LNCaP clone FGC (cell line): ENCODE results near the gene BAG3.
"Not testable (repeated sequence)": the region's sequence is repeated elsewhere in the genome, so short reads cannot be mapped to it uniquely, and the experiment has no call there.

Source experiments
- DNase-seq: peaks from one replicate; pipeline ENCODE4 v3.0.0-alpha.2; 2011; ENCODE audit warnings: low read depth
- H3K4me3 ChIP-seq: 2 replicates; pipeline ENCODE4 v1.5.1; 2011; ENCODE audit warnings: mild to moderate bottlenecking, low read depth, low read length, control low read depth
- TF ChIP-seq, protein P1 (sequence below): IDR thresholded peaks from 2 replicates; pipeline ENCODE4 v1.5.1; 2012; ENCODE audit warnings: mild to moderate bottlenecking; ENCODE audit not compliant: control insufficient read depth, insufficient read depth; ENCODE audit errors: extremely low read depth

Gene BAG3

GRCh38 chr10:119656760-119657159 lies 5.6 kb downstream of the BAG3 start:
- DNase-seq: no peak
- TF ChIP-seq, protein P1, sequence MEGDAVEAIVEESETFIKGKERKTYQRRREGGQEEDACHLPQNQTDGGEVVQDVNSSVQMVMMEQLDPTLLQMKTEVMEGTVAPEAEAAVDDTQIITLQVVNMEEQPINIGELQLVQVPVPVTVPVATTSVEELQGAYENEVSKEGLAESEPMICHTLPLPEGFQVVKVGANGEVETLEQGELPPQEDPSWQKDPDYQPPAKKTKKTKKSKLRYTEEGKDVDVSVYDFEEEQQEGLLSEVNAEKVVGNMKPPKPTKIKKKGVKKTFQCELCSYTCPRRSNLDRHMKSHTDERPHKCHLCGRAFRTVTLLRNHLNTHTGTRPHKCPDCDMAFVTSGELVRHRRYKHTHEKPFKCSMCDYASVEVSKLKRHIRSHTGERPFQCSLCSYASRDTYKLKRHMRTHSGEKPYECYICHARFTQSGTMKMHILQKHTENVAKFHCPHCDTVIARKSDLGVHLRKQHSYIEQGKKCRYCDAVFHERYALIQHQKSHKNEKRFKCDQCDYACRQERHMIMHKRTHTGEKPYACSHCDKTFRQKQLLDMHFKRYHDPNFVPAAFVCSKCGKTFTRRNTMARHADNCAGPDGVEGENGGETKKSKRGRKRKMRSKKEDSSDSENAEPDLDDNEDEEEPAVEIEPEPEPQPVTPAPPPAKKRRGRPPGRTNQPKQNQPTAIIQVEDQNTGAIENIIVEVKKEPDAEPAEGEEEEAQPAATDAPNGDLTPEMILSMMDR: no peak
- no peak overlapping the region for H3K4me3 ChIP-seq

- TF ChIP-seq, protein P1: no peak
- H3K4me3 ChIP-seq: 0 out of 2 replicates have a peak overlapping the region, but pooled peaks have one; percentile 7
- no peak for DNase-seq
Measured at GRCh38 chr10:119657725-119658124, 6.5 kb downstream of the BAG3 start.

GRCh38 chr10:119658274-119658673 lies 7.1 kb downstream of the BAG3 start:
- H3K4me3 ChIP-seq: 0 out of 2 replicates have a peak overlapping the region, but pooled peaks have one; percentile 7
- TF ChIP-seq, protein P1: no peak
- DNase-seq: no peak

GRCh38 chr10:119659951-119660350 lies 8.8 kb downstream of the BAG3 start:
- H3K4me3 ChIP-seq: no peak overlapping the region
- no peak for DNase-seq
- TF ChIP-seq, protein P1: no peak

DNA sequence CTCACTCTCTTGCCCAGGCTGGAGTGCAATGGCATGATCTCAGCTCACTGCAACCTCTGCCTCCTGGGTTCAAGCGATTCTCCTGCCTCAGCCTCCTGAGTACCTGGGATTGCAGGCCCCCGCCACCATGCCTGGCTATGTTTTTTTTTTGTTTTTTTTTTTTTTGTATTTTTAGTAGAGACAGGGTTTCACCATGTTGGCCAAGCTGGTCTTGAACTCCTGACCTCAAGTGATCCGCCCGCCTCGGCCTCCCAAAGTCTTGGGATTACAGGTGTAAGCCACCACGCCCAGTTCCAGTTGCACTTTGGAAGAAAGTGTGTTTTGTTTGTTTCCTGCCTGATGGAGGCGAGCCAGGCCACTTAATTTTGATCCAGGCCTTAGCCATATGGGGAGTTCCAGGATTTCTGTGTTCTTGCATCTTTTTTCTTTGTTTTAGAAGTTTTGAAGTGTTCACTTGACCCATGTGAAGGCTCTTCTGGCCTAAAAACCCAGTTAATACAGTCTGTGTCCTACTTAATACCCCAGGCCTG lies 11.0 kb downstream of the BAG3 start:
- not testable (repeated sequence) for H3K4me3 ChIP-seq, DNase-seq

- no peak overlapping the region for H3K4me3 ChIP-seq
- TF ChIP-seq, protein P1: no peak
Measured at GRCh38 chr10:119663866-119664698, 12.9 kb downstream of the BAG3 start.

GRCh38 chr10:119665901-119666708 lies 14.9 kb downstream of the BAG3 start:
- TF ChIP-seq, protein P1: no peak
- no peak overlapping the region for H3K4me3 ChIP-seq
- no peak for DNase-seq

More at GRCh38 chr10:119663866-119664698, 12.9 kb downstream of the BAG3 start:
- no peak for DNase-seq
